K562 (cell line): Measurements from ENCODE around the gene CACNG5. TPM values are rescaled to one million over a fixed set of nuclear protein-coding genes. Genes with fewer than 3 reads are reported as not detected.

Experiments
- ATAC-seq: fragments of 200-7000 bp; cut with Tn5 transposase; 3 replicates; pipeline ENCODE4 v1.9.1; 2020; ENCODE audit warnings: moderate library complexity
- BruUV-seq: library from RNA; stranded (reverse); fragments of 400-500 nt; replicated peaks from 2 replicates; lab custom pipeline; 2021; lab: Mats Ljungman, UMichigan
- CTCF ChIA-PET: fragments of 300-600 bp; formaldehyde crosslinking; extraction: SDS; loops from one replicate; lab custom pipeline; 2021; ENCODE audit warnings: low intra/inter-chr PET ratio; lab: Yijun Ruan, JAX
- POLR2A ChIA-PET: fragments of 300-600, 350-650 bp; sonication (Branson Sonifier 250); formaldehyde crosslinking; extraction: SDS; loops from one replicate; lab custom pipeline; 2021; ENCODE audit warnings: antibody characterized with exemption, inconsistent platforms; lab: Yijun Ruan, JAX
- DNase-seq, 4 experiments: peaks; one replicate each; pipeline versions ENCODE4 v3.0.0 to v3.0.0-alpha.2; 2011 to 2018; ENCODE audit warnings: low spot score in 3 of 4, mixed read lengths in 3 of 4; ENCODE audit errors: extremely low read depth in 1 of 4
- FAIRE-seq: peaks from 2 replicates; lab custom pipeline; 2011; peaks lifted over from hg19 to GRCh38; lab: Jason Lieb, UNC
- H2AFZ ChIP-seq: 2 replicates; pipeline ENCODE4 v1.6.0; 2011; ENCODE audit warnings: low read depth, low read length, control low read depth, inconsistent platforms
- H3K27ac ChIP-seq: fragments of 200-600 bp; 3 replicates; pipeline ENCODE4 v1.8.0; 2011; ENCODE audit warnings: low read depth, mild to moderate bottlenecking, control low read depth, inconsistent platforms, low read length, moderate library complexity, mixed read lengths; ENCODE audit errors: extremely low read depth
- H3K27me3 ChIP-seq, 2 experiments: fragments of 300-600 bp in 1 of 2; 2 replicates in 1 of 2; 3 replicates in 1 of 2; pipeline versions ENCODE4 v1.6.0 to v1.8.0; 2011; ENCODE audit warnings: inconsistent platforms in 2 of 2, low read length in 2 of 2, mild to moderate bottlenecking in 1 of 2, mixed read lengths in 1 of 2, moderate library complexity in 1 of 2; ENCODE audit not compliant: control insufficient read depth in 2 of 2, insufficient read depth in 2 of 2
- H3K36me3 ChIP-seq: fragments of 300-600 bp; 3 replicates; pipeline ENCODE4 v1.8.0; 2011; ENCODE audit warnings: mild to moderate bottlenecking, low read length, inconsistent platforms; ENCODE audit not compliant: control insufficient read depth, insufficient read depth
- H3K4me1 ChIP-seq, 2 experiments: fragments of 200-600 bp in 1 of 2; replicated peaks in 1 of 2; 2 replicates in 1 of 2; 3 replicates in 1 of 2; pipeline versions ENCODE4 v1.5.1 to v1.8.0; 2011; ENCODE audit warnings: inconsistent platforms in 2 of 2, low read length in 2 of 2, mild to moderate bottlenecking in 1 of 2, mixed read lengths in 1 of 2, moderate library complexity in 1 of 2; ENCODE audit not compliant: control insufficient read depth in 2 of 2, insufficient read depth in 2 of 2
- H3K4me2 ChIP-seq: 2 replicates; pipeline ENCODE4 v1.6.1; 2011; ENCODE audit warnings: low read length, control low read depth, inconsistent platforms, mixed read lengths; ENCODE audit not compliant: insufficient read depth
- H3K4me3 ChIP-seq: fragments of 200-600 bp; sonication (generic), shearing (Covaris generic); 2 replicates; pipeline ENCODE4 v1.5.1; 2016; ENCODE audit warnings: control low read depth, inconsistent platforms
- H3K79me2 ChIP-seq: fragments of 200-600 bp; 3 replicates; pipeline ENCODE4 v1.8.0; 2011; ENCODE audit warnings: low read length, inconsistent platforms; ENCODE audit not compliant: control insufficient read depth, insufficient read depth
- H3K9ac ChIP-seq, 2 experiments: 2 replicates each; pipeline versions ENCODE4 v1.6.0 to v1.6.1; 2011; ENCODE audit warnings: low read depth in 2 of 2, low read length in 2 of 2, control low read depth in 1 of 2, inconsistent platforms in 1 of 2, mild to moderate bottlenecking in 1 of 2, mixed read lengths in 1 of 2; ENCODE audit not compliant: insufficient read depth in 1 of 2
- H3K9me1 ChIP-seq: one replicate; pipeline ENCODE4 v1.6.0; 2011; ENCODE audit warnings: inconsistent platforms, mild to moderate bottlenecking, low read length, moderate library complexity; ENCODE audit not compliant: control insufficient read depth, insufficient read depth
- H3K9me3 ChIP-seq: replicated peaks from 2 replicates; pipeline ENCODE4 v1.5.1; 2011; ENCODE audit warnings: low read depth, low read length, inconsistent platforms; ENCODE audit not compliant: control insufficient read depth, insufficient read depth
- H4K20me1 ChIP-seq: replicated peaks from 2 replicates; pipeline ENCODE4 v1.6.1; 2011; ENCODE audit warnings: low read length, inconsistent platforms, mixed read lengths; ENCODE audit not compliant: control insufficient read depth, insufficient read depth
- ARID4B ChIP-seq: sonication (generic); formaldehyde crosslinking; IDR thresholded peaks from 2 replicates; pipeline ENCODE4 v1.8.0; 2022; ENCODE audit warnings: mild to moderate bottlenecking, missing genetic modification reagents
- BRCA1 ChIP-seq, 2 experiments: fragments of 450-650 bp in 1 of 2; sonication (generic) in 1 of 2; formaldehyde crosslinking in 1 of 2; IDR thresholded peaks; 2 replicates each; pipeline versions ENCODE4 v1.5.0 to v1.6.1; 2017 to 2020; ENCODE audit warnings: mild to moderate bottlenecking in 1 of 2, missing genetic modification reagents in 1 of 2
- ELK1 ChIP-seq: sonication (generic); formaldehyde crosslinking; IDR thresholded peaks from 2 replicates; pipeline ENCODE4 v1.8.1; 2022; ENCODE audit warnings: missing genetic modification reagents
- KHSRP ChIP-seq: fragments of 450-650 bp; IDR thresholded peaks from 2 replicates; pipeline ENCODE4 v1.6.1; 2017
- MEIS2 ChIP-seq: fragments of 450-650 bp; IDR thresholded peaks from 2 replicates; pipeline ENCODE4 v1.6.1; 2014; ENCODE audit warnings: mild to moderate bottlenecking; ENCODE audit not compliant: partially characterized antibody
- MYNN ChIP-seq, 2 experiments: sonication (generic); formaldehyde crosslinking in 1 of 2; IDR thresholded peaks; 2 replicates each; pipeline versions ENCODE4 v1.5.0 to v1.6.1; 2016 to 2020; ENCODE audit warnings: antibody characterized with exemption in 1 of 2, missing genetic modification reagents in 1 of 2
- RBM22 ChIP-seq: fragments of 200-400 bp; formaldehyde crosslinking; IDR thresholded peaks from 2 replicates; pipeline ENCODE4 v1.6.1; 2018; ENCODE audit warnings: low read length, low read depth; ENCODE audit not compliant: poor library complexity, severe bottlenecking
- SMAD2 ChIP-seq: fragments of 150-350 bp; IDR thresholded peaks from 2 replicates; pipeline ENCODE4 v1.6.1; 2014; ENCODE audit warnings: low read depth, mild to moderate bottlenecking, low read length
- ZNF384 ChIP-seq: IDR thresholded peaks from 2 replicates; pipeline ENCODE4 v1.6.1; 2012; ENCODE audit warnings: low read depth, low read length, improper control_type of control experiment
- WGBS: fragments of 100-300 bp; shearing (Covaris generic); methylation state at CpG from one replicate; pipeline ENCODE4 v1.1.6; 2016; ENCODE audit warnings: low coverage, mixed read lengths; ENCODE audit not compliant: insufficient coverage; ENCODE audit errors: missing lambda C conversion rate; 5-methylcytosine and 5-hydroxymethylcytosine counted together
- in situ Hi-C: fragments of 300-500 bp; cut with MboI; formaldehyde crosslinking; loops from 4 replicates; pipeline ENCODE4 v1.15.0; 2018; ENCODE audit warnings: inconsistent platforms, mixed read lengths
- intact Hi-C: fragments of 100-400 bp; cut with micrococcal nuclease; formaldehyde crosslinking; loops from 2 replicates; pipeline ENCODE4 v1.14.2; 2022
- polyA plus RNA-seq, 8 experiments: library from polyadenylated mRNA; depleted of rRNA in 4 of 8; stranded (reverse) in 5 of 8; unstranded in 3 of 8; fragments of >200 nt; fragmentation: Nextera tagmentation in 2 of 8; fragmentation: Illumina TruSeq in 1 of 8; extraction: Ambion mirVana in 2 of 8; extraction: Trizol in 1 of 8; gene quantifications; 2 replicates each; pipeline versions ENCODE4 v1.2.1 to v1.2.3, GENCODE V29; 2011 to 2014; ENCODE audit warnings: inconsistent platforms in 1 of 8, missing spikeins in 1 of 8
- total RNA-seq, 7 experiments: library from RNA; depleted of rRNA in 6 of 7; stranded (reverse); fragments of >200 nt in 6 of 7; fragmentation: Illumina TruSeq in 2 of 7; extraction: Trizol in 2 of 7; gene quantifications; 2 replicates each; pipeline versions ENCODE4 v1.2.1 to v1.2.3, GENCODE V29; 2011 to 2021; ENCODE audit warnings: low replicate concordance in 1 of 7

CACNG5 gene
- total and polyA plus RNA-seq, 9 of the 15 experiments (the other 6 are each of a cell fraction or from before 2014, with no cell fraction given): not detected

- H3K27ac ChIP-seq: no peak overlapping the region
- no peak overlapping the region for H2AFZ ChIP-seq
- WGBS: 4% methylated on average over 7 of the region's 8 CpGs
- no TSS peak for BruUV-seq
- TF ChIP-seq SMAD2: no peak
- TF ChIP-seq ZNF384: no peak
- no peak for TF ChIP-seq MEIS2
- no peak for TF ChIP-seq ELK1 (CRISPR knock-in tag)
- no peak for TF ChIP-seq BRCA1 (IDR thresholded peaks at IDR 0.05)
- TF ChIP-seq BRCA1 (CRISPR knock-in tag; IDR thresholded peaks at IDR 0.05): no peak
- no peak for TF ChIP-seq KHSRP
- no peak for TF ChIP-seq RBM22
- TF ChIP-seq ARID4B: no peak
- TF ChIP-seq MYNN (IDR thresholded peaks at IDR 0.05): no peak
- no peak for TF ChIP-seq MYNN (CRISPR knock-in tag; IDR thresholded peaks at IDR 0.05)
- TF ChIP-seq, all 486 proteins: peak for 0
- ChIA-PET CTCF (no interaction called here), POLR2A (no interaction called here)
- H3K79me2 ChIP-seq: no peaks in the 10 kb centered on the region
- ATAC-seq (no peak), DNase-seq (no peak), FAIRE-seq (no peak)
- in situ Hi-C loops (loop anchor here (5.0 to 10.0 kb wide), 2 partner anchors 193 to 705 kb away; no protein-coding TSS in a partner anchor), intact Hi-C loops (loop anchor here (5.0 kb wide), 1 partner anchor 653 kb away; no protein-coding TSS in a partner anchor)
- no peaks in the 10 kb centered on the region for H3K4me1 ChIP-seq
- no peak overlapping the region for H3K4me2 ChIP-seq
- H3K9ac ChIP-seq: no peak overlapping the region
- H3K36me3 ChIP-seq: no peaks in the 10 kb centered on the region
- no peaks in the 10 kb centered on the region for H3K9me1 ChIP-seq
- peaks cover 40 to 66% of the 10 kb centered on the region in 2 experiments for H3K27me3 ChIP-seq
- H4K20me1 ChIP-seq: no peaks in the 10 kb centered on the region
- H3K4me3 ChIP-seq: no peak overlapping the region
- no peaks in the 10 kb centered on the region for H3K9me3 ChIP-seq
Observed at GRCh38 chr17:66909804-66910373, 75.0 kb downstream of the CACNG5 start.
